Measurements from ENCODE around the gene PPIB.

PPIB gene

GRCh38 chr15:64193971-64194370 is 31.1 kb upstream of the PPIB start:
- DNase-seq (ENCODE audit: low read depth) = no peak
- TF ChIP-seq CTCF (conservative IDR thresholded peaks at IDR 0.05; ENCODE audit: low read depth, low read length) = no peak
- no peak overlapping the region for H3K4me3 ChIP-seq (ENCODE audit: low read depth, low read length)

GRCh38 chr15:64191971-64192830 is 29.4 kb upstream of the PPIB start:
- DNase-seq (ENCODE audit: low read depth) = no peak
- no peak overlapping the region for H3K4me3 ChIP-seq (ENCODE audit: low read depth, low read length)
- TF ChIP-seq CTCF (conservative IDR thresholded peaks at IDR 0.05; ENCODE audit: low read depth, low read length) = no peak

- no peak overlapping the region for H3K4me3 ChIP-seq (ENCODE audit: low read depth, low read length)
- no peak for DNase-seq (ENCODE audit: low read depth)
- no peak for TF ChIP-seq CTCF (conservative IDR thresholded peaks at IDR 0.05; ENCODE audit: low read depth, low read length)
These were observed 24.8 kb upstream of the PPIB start for GRCh38 chr15:64187396-64188191.

GRCh38 chr15:64185146-64185911 is 22.5 kb upstream of the PPIB start:
- no peak overlapping the region for H3K4me3 ChIP-seq (ENCODE audit: low read depth, low read length)
- no peak for TF ChIP-seq CTCF (conservative IDR thresholded peaks at IDR 0.05; ENCODE audit: low read depth, low read length)
- no peak for DNase-seq (ENCODE audit: low read depth)

- DNase-seq (ENCODE audit: low read depth) = peak; percentile 33
- H3K4me3 ChIP-seq (ENCODE audit: low read depth, low read length) = no peak overlapping the region
- no peak for TF ChIP-seq CTCF (conservative IDR thresholded peaks at IDR 0.05; ENCODE audit: low read depth, low read length)
These were observed 20.1 kb upstream of the PPIB start for GRCh38 chr15:64182859-64183370.

GRCh38 chr15:64180235-64180824 is 17.5 kb upstream of the PPIB start:
- TF ChIP-seq CTCF (conservative IDR thresholded peaks at IDR 0.05; ENCODE audit: low read depth, low read length) = no peak
- no peak for DNase-seq (ENCODE audit: low read depth)
- H3K4me3 ChIP-seq (ENCODE audit: low read depth, low read length) = no peak overlapping the region

All from choroid plexus epithelial cell (primary cell).